GM12878 (cell line): ENCODE measurements around the gene ANKMY1. TPM values are rescaled to one million over a fixed set of nuclear protein-coding genes. Genes with fewer than 3 reads are reported as not detected.

Experiments used
- ATAC-seq: fragments of 200-7000 bp; cut with Tn5 transposase; 3 replicates; pipeline ENCODE4 v1.9.1; 2020; ENCODE audit warnings: mild to moderate bottlenecking, moderate library complexity
- BruUV-seq: library from RNA; stranded (reverse); fragments of 400-500 nt; replicated peaks from 2 replicates; lab custom pipeline; 2021; lab: Mats Ljungman, UMichigan
- CTCF ChIA-PET: fragments of 300-600 bp; sonication (Branson Sonifier 250); formaldehyde crosslinking; extraction: SDS; loops from one replicate; lab custom pipeline; 2021; ENCODE audit warnings: inconsistent platforms; lab: Yijun Ruan, JAX
- POLR2A ChIA-PET: fragments of 350-600 bp; formaldehyde crosslinking; extraction: SDS; loops from one replicate; lab custom pipeline; 2021; ENCODE audit warnings: inconsistent platforms; lab: Charles Lee
- RAD21 ChIA-PET: fragments of 300-600 bp; sonication (Branson Sonifier 250); formaldehyde crosslinking; loops from one replicate; lab custom pipeline; 2023; ENCODE audit warnings: antibody characterized with exemption; ENCODE audit not compliant: unreplicated experiment; lab: Charles Lee
- SMC1A ChIA-PET: fragments of 300-600 bp; sonication (Branson Sonifier 250); formaldehyde crosslinking; loops from one replicate; lab custom pipeline; 2023; ENCODE audit not compliant: unreplicated experiment, uncharacterized antibody; lab: Charles Lee
- DNase-seq: peaks from one replicate; pipeline ENCODE4 v3.0.0-alpha.2; 2011; ENCODE audit warnings: low read depth, low spot score
- FAIRE-seq: peaks from 3 replicates; lab custom pipeline; 2011; peaks lifted over from hg19 to GRCh38; lab: Jason Lieb, UNC
- H2AFZ ChIP-seq: 2 replicates; pipeline ENCODE4 v1.6.0; 2011; ENCODE audit warnings: low read depth, low read length, control low read depth; ENCODE audit not compliant: control insufficient read depth
- H3K27ac ChIP-seq: 2 replicates; pipeline ENCODE4 v1.5.1; 2011; ENCODE audit warnings: control low read depth; ENCODE audit not compliant: control insufficient read depth, insufficient read depth
- H3K27me3 ChIP-seq, 2 experiments: replicated peaks in 1 of 2; 2 replicates each; pipeline versions ENCODE4 v1.6.0 to v1.6.1; 2011; ENCODE audit warnings: low read length in 1 of 2; ENCODE audit not compliant: control insufficient read depth in 2 of 2, insufficient read depth in 2 of 2
- H3K36me3 ChIP-seq, 2 experiments: 2 replicates each; pipeline ENCODE4 v1.5.1; 2011; ENCODE audit warnings: low read length in 1 of 2; ENCODE audit not compliant: control insufficient read depth in 2 of 2, insufficient read depth in 2 of 2
- H3K4me1 ChIP-seq: 2 replicates; pipeline ENCODE4 v1.6.1; 2011; ENCODE audit warnings: mild to moderate bottlenecking, low read length, moderate library complexity, mixed read lengths; ENCODE audit not compliant: control insufficient read depth, insufficient read depth
- H3K4me2 ChIP-seq: 2 replicates; pipeline ENCODE4 v1.6.0; 2011; ENCODE audit warnings: control low read depth; ENCODE audit not compliant: control insufficient read depth, insufficient read depth
- H3K4me3 ChIP-seq: fragments of 200-600 bp; sonication (generic); 2 replicates; pipeline ENCODE4 v1.5.1; 2016
- H3K79me2 ChIP-seq: 2 replicates; pipeline ENCODE4 v1.6.0; 2011; ENCODE audit warnings: low read length; ENCODE audit not compliant: control insufficient read depth, insufficient read depth
- H3K9ac ChIP-seq: 2 replicates; pipeline ENCODE4 v1.8.0; 2011; ENCODE audit warnings: low read length, control low read depth, mixed read lengths; ENCODE audit not compliant: control insufficient read depth, insufficient read depth
- H3K9me3 ChIP-seq: replicated peaks from 3 replicates; pipeline ENCODE4 v1.5.1; 2011; ENCODE audit warnings: mild to moderate bottlenecking, low read length; ENCODE audit not compliant: control insufficient read depth, insufficient read depth
- H4K20me1 ChIP-seq: 2 replicates; pipeline ENCODE4 v1.6.0; 2011; ENCODE audit not compliant: control insufficient read depth, insufficient read depth
- ATF2 ChIP-seq: IDR thresholded peaks from 2 replicates; pipeline ENCODE4 v1.6.1; 2012; ENCODE audit warnings: low read length, inconsistent platforms
- ESRRA ChIP-seq: IDR thresholded peaks from 2 replicates; pipeline ENCODE4 v1.6.1; 2012; ENCODE audit warnings: mild to moderate bottlenecking, low read length, improper control_type of control experiment
- HCFC1 ChIP-seq: fragments of 150-350 bp; IDR thresholded peaks from 2 replicates; pipeline ENCODE4 v1.6.1; 2014; ENCODE audit warnings: low read length
- HDGF ChIP-seq: fragments of 450-650 bp; IDR thresholded peaks from 2 replicates; pipeline ENCODE4 v1.6.1; 2016; ENCODE audit warnings: antibody characterized with exemption
- PML ChIP-seq: IDR thresholded peaks from 2 replicates; pipeline ENCODE4 v1.6.1; 2012; ENCODE audit warnings: low read length, inconsistent platforms
- POU2F2 ChIP-seq: IDR thresholded peaks from 3 replicates; pipeline ENCODE4 v1.6.1; 2011; ENCODE audit warnings: low read depth, mild to moderate bottlenecking, low read length, borderline replicate concordance
- RAD51 ChIP-seq: fragments of 450-650 bp; IDR thresholded peaks from 2 replicates; pipeline ENCODE4 v1.6.1; 2016; ENCODE audit warnings: moderate library complexity, mild to moderate bottlenecking, inconsistent platforms
- SIN3A ChIP-seq: IDR thresholded peaks from 2 replicates; pipeline ENCODE4 v1.6.1; 2012; ENCODE audit warnings: low read depth, low read length, improper control_type of control experiment
- ZBTB11 ChIP-seq: fragments of 450-650 bp; formaldehyde crosslinking; IDR thresholded peaks from 2 replicates; pipeline ENCODE4 v1.5.0; 2022; ENCODE audit warnings: mild to moderate bottlenecking, missing genetic modification characterization
- WGBS: methylation state at CpG from one replicate; pipeline ENCODE4 v1.1.6; 2016; ENCODE audit warnings: low lambda C conversion rate; ENCODE audit not compliant: insufficient replicate concordance, insufficient coverage; ENCODE audit errors: missing lambda C conversion rate; 5-methylcytosine and 5-hydroxymethylcytosine counted together
- in situ Hi-C: fragments of 300-500 bp; cut with MboI; formaldehyde crosslinking; loops from 9 replicates; pipeline ENCODE4 v1.14.3; 2018; ENCODE audit warnings: mixed read lengths
- intact Hi-C: fragments of 100-400 bp; cut with micrococcal nuclease; formaldehyde crosslinking; loops from one replicate; pipeline ENCODE4 v1.14.2; 2022; ENCODE audit not compliant: unreplicated experiment
- polyA plus RNA-seq, 11 experiments: library from polyadenylated mRNA; depleted of rRNA in 4 of 11; unstranded in 6 of 11; stranded (reverse) in 5 of 11; fragments of >200 nt; fragmentation: Nextera tagmentation in 4 of 11; fragmentation: Illumina TruSeq in 1 of 11; extraction: Ambion mirVana in 4 of 11; extraction: Trizol in 1 of 11; gene quantifications; 1 replicate in 1 of 11; 2 replicates in 10 of 11; pipeline versions ENCODE4 v1.2.1 to v1.2.3, GENCODE V29; 2011 to 2016; ENCODE audit warnings: inconsistent platforms in 2 of 11, missing spikeins in 2 of 11, low read depth in 1 of 11
- total RNA-seq, 4 experiments: library from RNA; depleted of rRNA in 3 of 4; stranded (reverse); fragments of >200 nt in 3 of 4; fragmentation: Illumina TruSeq in 1 of 4; extraction: Trizol in 1 of 4; gene quantifications; 2 replicates each; pipeline versions ENCODE4 v1.2.1 to v1.2.3, GENCODE V29; 2013 to 2021

Gene ANKMY1
- total and polyA plus RNA-seq, 10 of the 15 experiments (the other 5 are each of a cell fraction or from before 2014, with no cell fraction given), result 1.1 to 15.3 (median 11.1) TPM

- no peaks in the 10 kb centered on the region for H3K4me1 ChIP-seq
- 79% methylated on average over 5 of the region's 5 CpGs for WGBS
- H3K79me2 ChIP-seq, result no peaks in the 10 kb centered on the region
- H4K20me1 ChIP-seq, result no peaks in the 10 kb centered on the region
- FAIRE-seq (no peak), ATAC-seq (no peak), DNase-seq (no peak)
- H3K27me3 ChIP-seq, result no peaks in the 10 kb centered on the region
- TF ChIP-seq ZBTB11 (CRISPR knock-in tag) (no peak), HCFC1 (no peak), PML (no peak), ESRRA (no peak), ATF2 (no peak), SIN3A (no peak), POU2F2 (no peak), HDGF (no peak), RAD51 (no peak)
- no peak overlapping the region for H3K9ac ChIP-seq
- no peaks in the 10 kb centered on the region; the same call in 2 of the 3 replicates for H3K9me3 ChIP-seq
- ChIA-PET SMC1A (no interaction called here), RAD21 (no interaction called here), CTCF (no interaction called here), POLR2A (no interaction called here)
- in situ Hi-C loops, result no loop called here
- H3K36me3 ChIP-seq, result no peaks in the 10 kb centered on the region
- no TSS peak for BruUV-seq
- no peak overlapping the region for H3K27ac ChIP-seq
- intact Hi-C loops, result no loop called here
- H3K4me3 ChIP-seq, result no peak overlapping the region
- no peak overlapping the region for H2AFZ ChIP-seq
- no peak overlapping the region for H3K4me2 ChIP-seq
These were observed 76.1 kb downstream of the ANKMY1 start for GRCh38 chr2:240481720-240482119.
